ENCODE data around the gene EFCAB6. TPM values are rescaled to one million over a fixed set of nuclear protein-coding genes. Genes with fewer than 3 reads are reported as not detected.

EFCAB6 gene
- total RNA-seq, 4 donors from 2014 or later = 0.35 to 4.4 (median 0.94) TPM; not detected in 1

DNA sequence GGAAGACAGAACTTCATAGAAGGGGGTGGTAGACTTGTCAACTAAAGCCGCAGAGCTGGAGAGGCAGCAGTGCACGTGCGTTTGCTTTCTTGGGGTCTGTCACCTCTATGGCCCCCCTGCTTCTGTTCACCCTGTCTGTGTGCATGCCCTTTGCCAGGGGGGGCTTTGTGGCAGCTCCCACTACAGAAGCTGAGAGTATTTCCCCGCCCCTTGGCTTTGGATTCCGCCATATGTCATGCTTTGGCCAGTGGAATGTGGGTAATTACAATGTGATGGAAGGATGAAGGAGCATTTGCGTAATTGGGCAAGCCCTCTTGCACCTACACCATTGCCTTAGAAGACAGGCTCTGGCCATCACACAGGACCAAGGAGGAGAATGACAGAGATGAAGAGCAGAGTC lies 247.2 kb downstream of the EFCAB6 start:
- Histone ChIP-seq H3K9me3 (peaks cover 0 to 7% (median 0%) of the 10 kb centered on the region in 4 donors), H3K27ac (no peak overlapping the region), H3K4me1 (no peaks in the 10 kb centered on the region), H3K27me3 (no peaks in the 10 kb centered on the region), H3K36me3 (no peaks in the 10 kb centered on the region), H3K4me3 (no peak overlapping the region)
- no peak for DNase-seq
- TF ChIP-seq POLR2A (IDR thresholded peaks at IDR 0.05) = no peak
- TF ChIP-seq, protein P1, sequence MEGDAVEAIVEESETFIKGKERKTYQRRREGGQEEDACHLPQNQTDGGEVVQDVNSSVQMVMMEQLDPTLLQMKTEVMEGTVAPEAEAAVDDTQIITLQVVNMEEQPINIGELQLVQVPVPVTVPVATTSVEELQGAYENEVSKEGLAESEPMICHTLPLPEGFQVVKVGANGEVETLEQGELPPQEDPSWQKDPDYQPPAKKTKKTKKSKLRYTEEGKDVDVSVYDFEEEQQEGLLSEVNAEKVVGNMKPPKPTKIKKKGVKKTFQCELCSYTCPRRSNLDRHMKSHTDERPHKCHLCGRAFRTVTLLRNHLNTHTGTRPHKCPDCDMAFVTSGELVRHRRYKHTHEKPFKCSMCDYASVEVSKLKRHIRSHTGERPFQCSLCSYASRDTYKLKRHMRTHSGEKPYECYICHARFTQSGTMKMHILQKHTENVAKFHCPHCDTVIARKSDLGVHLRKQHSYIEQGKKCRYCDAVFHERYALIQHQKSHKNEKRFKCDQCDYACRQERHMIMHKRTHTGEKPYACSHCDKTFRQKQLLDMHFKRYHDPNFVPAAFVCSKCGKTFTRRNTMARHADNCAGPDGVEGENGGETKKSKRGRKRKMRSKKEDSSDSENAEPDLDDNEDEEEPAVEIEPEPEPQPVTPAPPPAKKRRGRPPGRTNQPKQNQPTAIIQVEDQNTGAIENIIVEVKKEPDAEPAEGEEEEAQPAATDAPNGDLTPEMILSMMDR (IDR thresholded peaks at IDR 0.05) = no peak

DNA sequence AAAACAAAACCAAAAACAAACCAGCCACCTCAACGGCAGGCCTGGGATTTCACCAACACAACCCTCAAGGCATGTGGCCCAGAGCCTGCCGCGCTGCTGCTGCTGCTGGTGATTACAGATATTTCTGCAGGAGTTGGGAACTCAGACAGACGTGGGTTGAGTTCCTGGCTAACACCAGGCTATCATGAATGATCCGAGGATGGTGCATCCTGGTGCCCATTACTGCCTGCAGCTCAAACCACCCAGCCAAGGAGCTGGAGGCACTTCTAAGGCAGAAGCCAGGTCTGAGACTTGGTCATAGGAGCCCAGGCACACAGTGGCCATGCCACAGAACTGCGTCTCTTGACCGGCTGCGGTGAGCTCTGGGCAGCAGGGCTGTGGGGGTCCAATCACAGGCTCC lies 248.5 kb downstream of the EFCAB6 start:
- no peaks in the 10 kb centered on the region for H3K27me3 ChIP-seq
- H3K36me3 ChIP-seq = no peaks in the 10 kb centered on the region
- H3K27ac ChIP-seq = no peak overlapping the region
- H3K4me1 ChIP-seq = no peaks in the 10 kb centered on the region
- H3K4me3 ChIP-seq = no peak overlapping the region
- no peak for DNase-seq
- H3K9me3 ChIP-seq = peaks cover 0 to 7% (median 0%) of the 10 kb centered on the region in 4 donors
- TF ChIP-seq POLR2A (IDR thresholded peaks at IDR 0.05) = no peak
- TF ChIP-seq, protein P1 (IDR thresholded peaks at IDR 0.05) = no peak

DNA sequence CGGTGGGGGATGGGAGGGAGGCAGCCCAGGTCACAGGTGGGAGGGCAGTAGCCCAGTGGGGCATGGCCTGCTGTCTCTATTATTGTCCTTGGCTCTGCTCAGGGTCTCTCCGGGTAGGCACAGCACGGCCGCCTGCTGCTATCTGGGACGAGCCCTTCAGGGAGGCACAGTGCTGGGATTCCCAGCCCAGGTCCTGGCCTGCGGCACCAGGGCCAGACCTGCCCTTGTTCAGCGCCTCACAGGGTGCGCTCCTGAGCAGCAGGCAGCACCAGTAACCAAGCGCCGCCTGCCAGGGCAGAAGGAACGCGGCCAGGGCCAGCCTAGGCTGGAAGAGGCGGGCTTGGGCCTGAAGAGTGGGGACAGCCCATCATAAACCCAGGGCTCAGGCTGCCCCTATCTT lies 249.3 kb downstream of the EFCAB6 start:
- Histone ChIP-seq H3K4me1 (no peaks in the 10 kb centered on the region), H3K9me3 (peaks cover 0 to 7% (median 0%) of the 10 kb centered on the region in 4 donors), H3K27me3 (no peaks in the 10 kb centered on the region), H3K4me3 (no peak overlapping the region), H3K27ac (no peak overlapping the region), H3K36me3 (no peaks in the 10 kb centered on the region)
- no peak for DNase-seq
- no peak for TF ChIP-seq POLR2A (IDR thresholded peaks at IDR 0.05)
- TF ChIP-seq, protein P1 (IDR thresholded peaks at IDR 0.05) = no peak

DNA sequence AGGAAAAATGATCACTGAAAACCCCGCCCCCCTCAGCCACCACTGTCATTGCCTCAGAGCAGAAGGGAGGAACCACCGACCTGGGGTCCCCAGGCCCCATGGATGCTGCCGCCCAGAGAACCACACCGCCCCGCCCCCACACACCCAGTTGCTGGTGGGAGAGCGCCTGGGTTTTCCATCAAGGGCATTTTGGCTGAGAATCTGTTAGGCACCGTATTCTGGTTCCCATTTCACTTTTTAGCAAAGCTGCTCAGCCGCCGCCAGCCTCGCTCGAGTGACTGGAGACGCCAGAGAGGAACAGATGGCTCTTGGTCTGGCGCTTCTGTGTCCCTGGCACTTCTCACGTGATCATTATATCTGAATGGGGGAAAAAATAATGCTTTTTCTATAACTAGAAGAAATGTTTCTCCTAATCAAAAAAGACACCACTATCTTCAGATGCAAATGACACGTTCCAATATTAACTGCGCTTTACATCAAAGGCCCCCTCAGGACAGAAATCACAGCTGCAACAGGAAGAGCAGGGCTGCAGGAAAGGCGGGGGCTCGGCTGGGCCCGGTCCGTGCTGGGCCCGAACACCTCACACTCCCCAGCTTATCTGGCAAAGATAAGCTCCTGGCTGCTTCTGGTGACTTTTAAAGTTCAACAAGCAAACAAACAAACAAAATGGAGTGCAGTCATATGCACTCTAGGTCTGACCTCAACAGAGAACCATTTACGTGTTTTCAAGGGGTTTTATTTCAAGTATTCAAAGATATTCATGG lies 250.5 kb downstream of the EFCAB6 start:
- DNase-seq = peak in 1 of 3 donors; percentile 21
- H3K36me3 ChIP-seq = no peaks in the 10 kb centered on the region

DNA sequence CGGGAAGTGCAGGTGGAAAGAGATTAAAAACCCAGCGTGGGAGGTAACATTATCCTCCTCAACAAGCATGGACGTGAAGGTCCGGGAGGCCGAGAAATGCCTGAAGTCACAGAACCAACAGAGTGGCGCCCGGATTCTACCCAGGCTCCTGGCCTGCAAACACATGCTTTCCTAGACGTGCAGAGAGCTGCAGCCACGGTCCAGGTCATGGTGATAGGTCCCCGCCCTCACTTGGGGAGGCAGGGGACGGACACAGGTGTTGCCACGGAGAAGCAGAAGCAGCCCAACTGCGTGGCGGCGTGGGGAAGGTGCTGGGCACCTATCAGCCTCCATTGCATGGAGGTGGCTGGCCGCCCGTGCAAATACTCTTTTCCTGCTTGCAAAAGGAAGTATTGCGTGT lies 251.5 kb downstream of the EFCAB6 start:
- Histone ChIP-seq H3K27me3 (no peaks in the 10 kb centered on the region), H3K4me3 (no peak overlapping the region), H3K9me3 (peaks cover 0 to 7% (median 0%) of the 10 kb centered on the region in 4 donors), H3K27ac (no peak overlapping the region), H3K4me1 (no peaks in the 10 kb centered on the region), H3K36me3 (no peaks in the 10 kb centered on the region)
- DNase-seq = peak in 1 of 3 donors; percentile 25
- TF ChIP-seq, protein P1 (IDR thresholded peaks at IDR 0.05) = no peak
- no peak for TF ChIP-seq POLR2A (IDR thresholded peaks at IDR 0.05)

More for the DNA sequence above, 250.5 kb downstream of the EFCAB6 start:
- Histone ChIP-seq H3K27me3 (no peaks in the 10 kb centered on the region), H3K9me3 (peaks cover 0 to 7% (median 0%) of the 10 kb centered on the region in 4 donors), H3K4me1 (no peaks in the 10 kb centered on the region), H3K4me3 (no peak overlapping the region), H3K27ac (no peak overlapping the region)
- TF ChIP-seq, protein P1 (IDR thresholded peaks at IDR 0.05) = no peak
- no peak for TF ChIP-seq POLR2A (IDR thresholded peaks at IDR 0.05)

Measured in Peyer's patch (tissue), 4 donors.